ENCODE measurements around the gene ATOX1. TPM values are rescaled to one million over a fixed set of nuclear protein-coding genes. Genes with fewer than 3 reads are reported as not detected.
"Not testable (repeated sequence)": the region's sequence is repeated elsewhere in the genome, so short reads cannot be mapped to it uniquely, and the experiment has no call there.

Gene ATOX1
- total RNA-seq, 1 donor from 2014 or later, result 26.9 TPM

DNA sequence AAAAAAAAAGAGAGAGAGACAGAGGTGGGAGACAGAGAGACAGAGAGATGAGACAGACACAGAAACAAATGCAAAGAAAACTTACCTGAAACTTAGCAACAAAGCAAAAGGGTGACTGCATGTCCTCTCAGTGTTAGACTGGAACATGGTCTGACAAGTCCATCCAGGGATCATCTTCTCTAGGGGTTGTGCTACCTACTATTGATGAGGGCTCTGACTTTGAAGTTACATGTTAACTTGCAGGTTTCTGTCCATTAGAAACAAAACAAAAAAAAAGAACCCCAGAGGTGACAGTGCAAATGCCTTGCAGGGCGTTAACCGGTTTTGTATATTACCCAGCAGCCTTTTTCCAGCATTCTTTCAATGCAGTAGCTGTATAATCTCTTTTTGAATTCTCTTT lies 58.1 kb downstream of the ATOX1 start:
- DNase-seq (ENCODE audit: low read depth) (no peak), FAIRE-seq (no peak)
- H3K4me3 ChIP-seq (ENCODE audit: low read depth, low read length), result no peak overlapping the region
- H3K36me3 ChIP-seq (ENCODE audit: control insufficient read depth, insufficient read depth, low read length), result no peaks in the 10 kb centered on the region
- no peaks in the 10 kb centered on the region for H3K27me3 ChIP-seq (ENCODE audit: control insufficient read depth, insufficient read depth, low read length)
- TF ChIP-seq, protein P1, sequence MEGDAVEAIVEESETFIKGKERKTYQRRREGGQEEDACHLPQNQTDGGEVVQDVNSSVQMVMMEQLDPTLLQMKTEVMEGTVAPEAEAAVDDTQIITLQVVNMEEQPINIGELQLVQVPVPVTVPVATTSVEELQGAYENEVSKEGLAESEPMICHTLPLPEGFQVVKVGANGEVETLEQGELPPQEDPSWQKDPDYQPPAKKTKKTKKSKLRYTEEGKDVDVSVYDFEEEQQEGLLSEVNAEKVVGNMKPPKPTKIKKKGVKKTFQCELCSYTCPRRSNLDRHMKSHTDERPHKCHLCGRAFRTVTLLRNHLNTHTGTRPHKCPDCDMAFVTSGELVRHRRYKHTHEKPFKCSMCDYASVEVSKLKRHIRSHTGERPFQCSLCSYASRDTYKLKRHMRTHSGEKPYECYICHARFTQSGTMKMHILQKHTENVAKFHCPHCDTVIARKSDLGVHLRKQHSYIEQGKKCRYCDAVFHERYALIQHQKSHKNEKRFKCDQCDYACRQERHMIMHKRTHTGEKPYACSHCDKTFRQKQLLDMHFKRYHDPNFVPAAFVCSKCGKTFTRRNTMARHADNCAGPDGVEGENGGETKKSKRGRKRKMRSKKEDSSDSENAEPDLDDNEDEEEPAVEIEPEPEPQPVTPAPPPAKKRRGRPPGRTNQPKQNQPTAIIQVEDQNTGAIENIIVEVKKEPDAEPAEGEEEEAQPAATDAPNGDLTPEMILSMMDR (IDR thresholded peaks at IDR 0.05; ENCODE audit: insufficient read depth, low read length, severe bottlenecking), result no peak

DNA sequence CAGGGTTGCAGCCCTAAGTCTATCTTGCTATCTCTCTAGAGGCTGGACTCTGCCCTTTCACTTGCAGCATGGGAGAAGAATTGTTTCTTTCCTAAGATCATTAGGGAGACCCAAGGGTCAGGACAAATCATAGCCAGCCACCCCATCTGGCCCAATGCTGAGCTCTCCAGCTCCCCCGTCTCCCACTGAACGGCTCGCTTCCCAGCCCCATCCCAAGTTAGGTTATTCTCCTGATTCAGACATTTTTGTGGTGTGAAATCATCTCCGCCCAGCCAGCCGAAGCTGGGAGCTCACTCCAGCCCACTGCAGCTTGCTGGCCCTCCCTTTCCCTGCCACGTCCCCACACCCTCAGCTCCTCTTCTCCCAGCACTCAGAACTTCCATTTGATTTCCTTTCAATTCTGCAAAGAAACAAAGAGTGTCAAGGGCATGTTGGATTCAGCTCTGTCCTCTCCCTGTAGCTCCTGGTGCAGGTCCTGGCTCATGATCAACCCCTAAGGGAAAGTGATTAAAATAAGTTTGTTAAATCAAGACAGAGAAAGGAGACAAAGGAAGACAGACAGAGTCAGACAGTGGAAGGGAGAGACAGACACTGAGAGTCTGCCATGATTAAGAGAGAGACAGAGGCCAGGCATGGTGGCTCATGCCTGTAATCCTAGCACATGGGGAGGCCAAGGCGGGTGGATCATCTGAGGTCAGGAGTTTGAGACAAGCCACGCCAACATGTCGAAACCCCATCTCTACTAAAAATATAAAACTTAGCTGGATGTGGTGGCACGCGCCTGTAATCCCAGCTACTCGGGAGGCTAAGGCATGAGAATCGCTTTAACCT lies 59.1 kb downstream of the ATOX1 start:
- H3K4me3 ChIP-seq (ENCODE audit: low read depth, low read length), result no peak overlapping the region
- H3K27me3 ChIP-seq (ENCODE audit: control insufficient read depth, insufficient read depth, low read length), result no peaks in the 10 kb centered on the region
- H3K36me3 ChIP-seq (ENCODE audit: control insufficient read depth, insufficient read depth, low read length), result no peaks in the 10 kb centered on the region
- DNase-seq (ENCODE audit: low read depth) (peak; percentile 70), FAIRE-seq (no peak)
- TF ChIP-seq, protein P1 (IDR thresholded peaks at IDR 0.05; ENCODE audit: insufficient read depth, low read length, severe bottlenecking), result no peak

DNA sequence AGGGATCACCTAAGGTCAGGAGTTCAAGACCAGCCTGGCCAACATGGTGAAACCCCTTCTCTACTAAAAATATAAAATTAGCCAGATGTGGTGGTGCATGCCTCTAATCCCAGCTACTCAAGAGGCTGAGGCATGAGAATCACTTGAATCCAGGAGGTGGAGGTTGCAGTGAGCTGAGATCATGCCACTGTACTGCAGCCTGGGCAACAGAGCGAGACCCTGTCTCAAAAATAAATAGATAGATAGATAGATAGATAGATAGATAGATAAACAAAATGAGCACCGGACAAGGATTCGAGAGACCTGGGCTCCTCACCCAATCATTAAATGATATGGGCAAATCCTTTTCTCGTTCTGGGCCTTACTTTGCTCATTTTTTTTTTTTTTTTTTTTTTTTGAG lies 60.4 kb downstream of the ATOX1 start:
- H3K27me3 ChIP-seq (ENCODE audit: control insufficient read depth, insufficient read depth, low read length); FAIRE-seq; H3K36me3 ChIP-seq (ENCODE audit: control insufficient read depth, insufficient read depth, low read length); DNase-seq (ENCODE audit: low read depth); H3K4me3 ChIP-seq (ENCODE audit: low read depth, low read length): not testable (repeated sequence)

DNA sequence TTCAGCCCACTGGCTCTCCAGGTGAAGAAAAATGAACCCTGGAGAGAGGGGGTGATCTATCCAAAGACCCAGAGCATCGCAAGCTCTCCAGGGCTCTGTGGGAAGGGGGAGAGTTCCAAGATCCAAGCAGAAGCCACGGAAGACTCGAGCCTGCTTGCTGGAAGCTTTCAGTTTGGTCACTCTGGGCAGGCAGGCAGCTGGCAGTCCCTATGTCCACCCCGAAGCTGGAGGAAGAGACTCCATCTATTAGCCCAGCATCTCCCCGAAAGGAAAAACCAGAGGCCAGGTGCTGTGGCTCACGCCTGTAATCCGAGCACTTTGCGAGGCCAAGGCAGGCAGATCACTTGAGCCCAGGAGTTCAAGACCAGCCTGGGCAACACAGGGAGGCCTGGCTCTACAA lies 61.0 kb downstream of the ATOX1 start:
- no peaks in the 10 kb centered on the region for H3K36me3 ChIP-seq (ENCODE audit: control insufficient read depth, insufficient read depth, low read length)
- FAIRE-seq (no peak), DNase-seq (ENCODE audit: low read depth) (no peak)
- TF ChIP-seq, protein P1 (IDR thresholded peaks at IDR 0.05; ENCODE audit: insufficient read depth, low read length, severe bottlenecking), result no peak
- H3K4me3 ChIP-seq (ENCODE audit: low read depth, low read length), result no peak overlapping the region
- H3K27me3 ChIP-seq (ENCODE audit: control insufficient read depth, insufficient read depth, low read length), result no peaks in the 10 kb centered on the region

DNA sequence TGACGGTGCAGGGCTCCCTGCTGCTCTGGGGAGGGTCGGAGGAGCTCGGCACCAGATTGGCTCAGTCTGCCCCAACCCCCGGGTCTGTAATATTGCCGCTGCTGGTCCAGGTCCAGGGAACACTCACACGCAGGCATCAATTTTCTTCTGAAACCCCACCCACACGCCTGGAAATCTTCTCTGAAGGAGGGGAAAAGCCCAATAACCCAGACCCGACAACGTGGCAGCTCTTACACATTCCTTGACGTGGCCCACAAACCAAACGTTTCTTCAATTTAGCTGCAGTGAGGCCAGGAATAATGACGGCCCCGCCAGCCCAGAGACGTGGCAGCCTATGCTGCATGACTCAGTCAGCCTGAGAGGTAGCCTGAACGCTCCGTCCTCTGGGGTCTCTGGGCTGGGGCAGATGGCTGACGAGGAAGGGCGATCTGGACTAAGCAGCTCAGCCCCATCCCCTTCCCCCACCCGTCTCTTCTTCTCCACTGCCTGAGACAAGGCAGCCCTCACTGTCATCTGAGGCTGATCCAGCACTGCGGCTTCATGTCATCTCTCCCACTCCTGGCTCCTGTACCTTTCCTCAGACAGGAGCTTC lies 61.9 kb downstream of the ATOX1 start:
- H3K36me3 ChIP-seq (ENCODE audit: control insufficient read depth, insufficient read depth, low read length), result no peaks in the 10 kb centered on the region
- no peak overlapping the region for H3K4me3 ChIP-seq (ENCODE audit: low read depth, low read length)
- no peak for DNase-seq (ENCODE audit: low read depth)
- TF ChIP-seq, protein P1 (IDR thresholded peaks at IDR 0.05; ENCODE audit: insufficient read depth, low read length, severe bottlenecking), result no peak
- no peaks in the 10 kb centered on the region for H3K27me3 ChIP-seq (ENCODE audit: control insufficient read depth, insufficient read depth, low read length)
- FAIRE-seq, result no peak

DNA sequence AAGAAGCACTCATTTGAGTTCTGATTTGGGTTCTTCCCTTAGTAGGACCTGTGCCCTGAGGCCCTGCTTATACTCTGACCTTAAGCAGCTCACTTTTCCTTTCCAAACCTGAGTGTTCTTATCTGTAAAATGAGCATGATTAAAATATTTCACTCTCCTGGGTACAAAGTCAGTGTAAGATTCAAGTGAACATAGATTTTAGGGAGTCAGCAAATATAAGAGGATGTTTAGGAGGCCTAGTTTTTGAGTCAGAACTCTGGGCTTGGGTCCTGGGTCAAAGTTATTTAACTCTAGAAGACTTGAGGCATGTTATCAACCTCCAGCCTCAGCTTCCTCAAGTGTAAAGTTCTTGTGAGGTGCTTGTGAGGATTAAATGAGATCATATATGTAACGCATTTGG lies 63.0 kb downstream of the ATOX1 start:
- TF ChIP-seq, protein P1 (IDR thresholded peaks at IDR 0.05; ENCODE audit: insufficient read depth, low read length, severe bottlenecking), result no peak
- FAIRE-seq, result no peak
- DNase-seq (ENCODE audit: low read depth), result no peak
- Histone ChIP-seq H3K4me3 (ENCODE audit: low read depth, low read length) (no peak overlapping the region), H3K27me3 (ENCODE audit: control insufficient read depth, insufficient read depth, low read length) (no peaks in the 10 kb centered on the region), H3K36me3 (ENCODE audit: control insufficient read depth, insufficient read depth, low read length) (no peaks in the 10 kb centered on the region)

Measured in bronchial epithelial cell (primary cell).